CD8-positive, alpha-beta memory T cell (primary cell): ENCODE results near the gene INAFM2. TPM values are rescaled to one million over a fixed set of nuclear protein-coding genes. Genes with fewer than 3 reads are reported as not detected.

Experiments
- CTCF ChIA-PET: fragments of 350-600 bp; sonication (Branson Sonifier 250); formaldehyde crosslinking; loops from one replicate; lab custom pipeline; 2021; ENCODE audit warnings: antibody characterized with exemption; lab: Charles Lee
- POLR2A ChIA-PET: fragments of 350-600 bp; sonication (Branson Sonifier 250); formaldehyde crosslinking; loops from one replicate; lab custom pipeline; 2021; ENCODE audit warnings: antibody characterized with exemption; lab: Charles Lee
- DNase-seq, 5 donors: peaks; one replicate each; pipeline versions ENCODE4 v3.0.0 to v3.0.0-alpha.2; 2020 to 2022; ENCODE audit warnings: mixed read lengths in 1 of 5
- H3K27ac ChIP-seq: one replicate; pipeline ENCODE4 v1.7.0; 2013; ENCODE audit warnings: low read depth, mild to moderate bottlenecking, low read length, moderate library complexity
- H3K27me3 ChIP-seq: 2 replicates; pipeline ENCODE4 v1.7.0; 2013; ENCODE audit warnings: low read length, mild to moderate bottlenecking; ENCODE audit not compliant: insufficient read depth, poor library complexity, severe bottlenecking
- H3K36me3 ChIP-seq: 2 replicates; pipeline ENCODE4 v1.7.0; 2013; ENCODE audit warnings: mild to moderate bottlenecking, low read length, moderate library complexity; ENCODE audit not compliant: insufficient read depth
- H3K4me1 ChIP-seq: 2 replicates; pipeline ENCODE4 v1.7.0; 2013; ENCODE audit warnings: mild to moderate bottlenecking, low read length, moderate library complexity; ENCODE audit not compliant: insufficient read depth
- H3K4me3 ChIP-seq: 2 replicates; pipeline ENCODE4 v1.7.0; 2013; ENCODE audit warnings: mild to moderate bottlenecking, low read length
- H3K9me3 ChIP-seq: 2 replicates; pipeline ENCODE4 v1.7.0; 2013; ENCODE audit warnings: mild to moderate bottlenecking, low read length
- H3K27ac Mint-ChIP-seq, 8 donors: one replicate each; pipeline ENCODE4 v1.8.0; 2020 to 2021; ENCODE audit warnings: mixed read lengths in 8 of 8, mild to moderate bottlenecking in 6 of 8, inconsistent platforms in 3 of 8, moderate library complexity in 3 of 8
- H3K27me3 Mint-ChIP-seq, 2 donors: one replicate each; pipeline ENCODE4 v1.8.0; 2020 to 2021; ENCODE audit warnings: mixed read lengths in 2 of 2, mild to moderate bottlenecking in 1 of 2, moderate library complexity in 1 of 2
- H3K36me3 Mint-ChIP-seq, 3 donors: one replicate each; pipeline ENCODE4 v1.8.0; 2020 to 2021; ENCODE audit warnings: mixed read lengths in 3 of 3, inconsistent platforms in 1 of 3, mild to moderate bottlenecking in 1 of 3
- H3K4me1 Mint-ChIP-seq, 3 donors: one replicate each; pipeline ENCODE4 v1.8.0; 2020 to 2021; ENCODE audit warnings: mixed read lengths in 3 of 3, inconsistent platforms in 1 of 3, mild to moderate bottlenecking in 1 of 3
- H3K4me3 Mint-ChIP-seq, 7 donors: one replicate each; pipeline ENCODE4 v1.8.0; 2020 to 2021; ENCODE audit warnings: mixed read lengths in 7 of 7, mild to moderate bottlenecking in 6 of 7, moderate library complexity in 4 of 7, inconsistent platforms in 2 of 7
- H3K9me3 Mint-ChIP-seq, 5 donors: one replicate each; pipeline ENCODE4 v1.8.0; 2020 to 2022; ENCODE audit warnings: mixed read lengths in 5 of 5, mild to moderate bottlenecking in 3 of 5, moderate library complexity in 2 of 5, inconsistent platforms in 1 of 5
- polyA plus RNA-seq: library from polyadenylated mRNA; unstranded; fragments of 300-500 nt; fragmentation: Illumina TruSeq; gene quantifications from one replicate; pipeline ENCODE4 v1.2.3, GENCODE V29; 2021
- total RNA-seq, 2 experiments: library from RNA; stranded (reverse); gene quantifications; one replicate each; pipeline ENCODE4 v1.2.3, GENCODE V29; 2021

Gene INAFM2
- total and polyA plus RNA-seq, 3 experiments from 2014 or later: 2.7 to 15.3 (median 13.5) TPM

GRCh38 chr15:40283615-40284300 is 39.7 kb upstream of the INAFM2 start:
- CTCF ChIA-PET: interaction anchor here (0.8 to 3.7 kb wide), 11 partner anchors 10 to 86 kb away, joined by 3 to 31 read pairs (median 6); partner anchors contain the start of genes INAFM2 and PLCB2
- H3K4me3 Mint-ChIP-seq: peak overlapping the region in 4 of 7 donors; percentile 52 to 80 (median 54)
- peaks cover 7 to 21% of the 10 kb centered on the region in 2 donors for H3K27me3 Mint-ChIP-seq

GRCh38 chr15:40285151-40285550 is 38.3 kb upstream of the INAFM2 start:
- Histone ChIP-seq H3K27me3 (peaks cover 11% of the 10 kb centered on the region), H3K4me1 (no peaks in the 10 kb centered on the region), H3K36me3 (peaks cover 4% of the 10 kb centered on the region), H3K4me3 (no peak overlapping the region), H3K27ac (no peak overlapping the region), H3K9me3 (no peaks in the 10 kb centered on the region)
- Mint-ChIP-seq H3K4me3 (peak overlapping the region in 2 of 7 donors; percentile 23 to 42), H3K4me1 (peaks cover 0 to 3% (median 0%) of the 10 kb centered on the region in 3 donors), H3K36me3 (peaks cover 0 to 30% (median 2%) of the 10 kb centered on the region in 3 donors), H3K27me3 (peaks cover 2 to 12% of the 10 kb centered on the region in 2 donors), H3K9me3 (no peaks in the 10 kb centered on the region), H3K27ac (peak overlapping the region in 1 of 8 donors; percentile 7)
- POLR2A ChIA-PET: interaction anchor here (0.5 kb wide), 1 partner anchor 55 kb away, joined by 4 read pairs; no protein-coding TSS in a partner anchor
- CTCF ChIA-PET: interaction anchor here (1.1 to 3.5 kb wide), 6 partner anchors 12 to 59 kb away, joined by 3 to 15 read pairs (median 4); partner anchors contain the start of gene PLCB2
- DNase-seq: no peak

More at GRCh38 chr15:40283615-40284300, 39.7 kb upstream of the INAFM2 start:
- Histone ChIP-seq H3K36me3 (no peaks in the 10 kb centered on the region), H3K27ac (no peak overlapping the region), H3K9me3 (no peaks in the 10 kb centered on the region), H3K4me3 (no peak overlapping the region), H3K27me3 (peaks cover 17% of the 10 kb centered on the region), H3K4me1 (peaks cover 6% of the 10 kb centered on the region)
- Mint-ChIP-seq H3K9me3 (no peaks in the 10 kb centered on the region), H3K27ac (peak overlapping the region in 2 of 8 donors; percentile 26 to 85), H3K4me1 (peaks cover 0 to 9% (median 0%) of the 10 kb centered on the region in 3 donors), H3K36me3 (peaks cover 0 to 18% (median 0%) of the 10 kb centered on the region in 3 donors)
- DNase-seq: no peak
- POLR2A ChIA-PET: interaction anchor here (1.0 to 1.8 kb wide), 3 partner anchors 24 to 45 kb away, joined by 3 to 8 read pairs (median 4); partner anchors contain the start of gene PLCB2

- Histone ChIP-seq H3K4me3 (no peak overlapping the region), H3K27me3 (peaks cover 7% of the 10 kb centered on the region), H3K9me3 (no peaks in the 10 kb centered on the region), H3K4me1 (no peaks in the 10 kb centered on the region), H3K27ac (no peak overlapping the region), H3K36me3 (peaks cover 4% of the 10 kb centered on the region)
- POLR2A ChIA-PET: interaction anchor here (0.5 kb wide), 1 partner anchor 56 kb away, joined by 4 read pairs; no protein-coding TSS in a partner anchor
- no peak for DNase-seq
- H3K27me3 Mint-ChIP-seq: peaks cover 0 to 7% of the 10 kb centered on the region in 2 donors
- CTCF ChIA-PET: interaction anchor here (1.1 to 3.5 kb wide), 7 partner anchors 12 to 59 kb away, joined by 3 to 15 read pairs (median 4); partner anchors contain the start of gene PLCB2
- peaks cover 0 to 3% (median 0%) of the 10 kb centered on the region in 3 donors for H3K4me1 Mint-ChIP-seq
- no peak overlapping the region for H3K4me3 Mint-ChIP-seq
- no peaks in the 10 kb centered on the region for H3K9me3 Mint-ChIP-seq
- peak overlapping the region in 1 of 8 donors; percentile 7 for H3K27ac Mint-ChIP-seq
- peaks cover 0 to 34% (median 2%) of the 10 kb centered on the region in 3 donors for H3K36me3 Mint-ChIP-seq
Observed at GRCh38 chr15:40285554-40286011, 37.9 kb upstream of the INAFM2 start.

DNA sequence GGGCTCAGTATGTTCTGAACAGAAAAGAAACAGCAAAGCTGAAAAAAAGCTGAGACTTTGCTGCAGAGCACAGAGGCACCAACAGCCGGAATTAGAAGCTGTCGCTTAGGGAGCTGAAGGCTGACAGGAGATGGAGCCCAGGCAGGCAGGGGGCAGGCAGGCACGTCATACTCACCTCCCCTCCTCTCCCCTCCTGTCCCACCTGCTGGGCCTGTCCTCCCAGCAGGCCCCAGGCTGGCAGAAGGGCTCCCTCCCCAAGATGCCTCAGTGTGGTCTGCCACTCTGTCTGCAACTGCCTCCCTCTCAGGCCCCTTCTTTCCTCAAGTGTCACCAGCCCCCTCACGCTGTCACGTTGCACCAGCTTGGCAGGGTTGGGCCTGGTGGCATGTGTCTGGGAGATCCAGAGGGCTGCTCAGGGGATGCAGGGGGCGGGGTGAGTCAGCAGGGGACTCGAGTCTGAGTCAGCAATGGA is 37.4 kb upstream of the INAFM2 start:
- peak overlapping the region in 2 of 8 donors; percentile 33 to 60 for H3K27ac Mint-ChIP-seq
- Histone ChIP-seq H3K27me3 (peaks cover 2% of the 10 kb centered on the region), H3K27ac (no peak overlapping the region), H3K4me1 (no peaks in the 10 kb centered on the region), H3K36me3 (peaks cover 4% of the 10 kb centered on the region), H3K4me3 (no peak overlapping the region), H3K9me3 (no peaks in the 10 kb centered on the region)
- H3K4me1 Mint-ChIP-seq: peaks cover 0 to 3% (median 0%) of the 10 kb centered on the region in 3 donors
- peaks cover 0 to 2% of the 10 kb centered on the region in 2 donors for H3K27me3 Mint-ChIP-seq
- no peaks in the 10 kb centered on the region for H3K9me3 Mint-ChIP-seq
- peaks cover 0 to 35% (median 2%) of the 10 kb centered on the region in 3 donors for H3K36me3 Mint-ChIP-seq
- no peak for DNase-seq
- ChIA-PET POLR2A (no interaction called here), CTCF (interaction anchor here (1.2 to 1.7 kb wide), 4 partner anchors 13 to 51 kb away, joined by 3 to 8 read pairs (median 4); no protein-coding TSS in a partner anchor)
- no peak overlapping the region for H3K4me3 Mint-ChIP-seq

DNA sequence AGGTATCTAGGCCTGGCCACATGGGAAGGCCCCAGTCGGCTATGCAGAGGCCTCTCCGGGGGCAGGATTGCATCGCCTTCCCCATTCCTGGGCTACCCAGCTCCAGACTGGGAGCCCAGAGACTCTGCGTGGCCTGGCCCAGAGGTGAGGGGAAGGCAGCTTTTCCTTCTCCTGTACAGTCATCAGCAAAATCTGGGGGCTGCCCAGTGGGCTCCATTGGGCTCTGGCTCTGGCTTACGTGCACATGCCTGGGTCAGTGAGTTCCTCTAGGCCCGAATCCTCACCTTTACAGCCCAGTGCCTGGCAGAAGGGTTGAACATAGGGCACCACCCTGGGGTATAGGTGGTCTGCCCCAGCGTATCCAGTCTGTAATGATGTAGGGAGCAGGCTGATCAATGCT is 36.7 kb upstream of the INAFM2 start:
- ChIA-PET POLR2A (no interaction called here), CTCF (interaction anchor here (1.2 kb wide), 1 partner anchor 49 kb away, joined by 3 read pairs; no protein-coding TSS in a partner anchor)
- peaks cover 4% of the 10 kb centered on the region for H3K36me3 ChIP-seq
- Mint-ChIP-seq H3K4me3 (no peak overlapping the region), H3K36me3 (peaks cover 0 to 35% (median 2%) of the 10 kb centered on the region in 3 donors), H3K27ac (peak overlapping the region in 1 of 8 donors; percentile 36), H3K4me1 (peaks cover 0 to 3% (median 0%) of the 10 kb centered on the region in 3 donors), H3K27me3 (no peaks in the 10 kb centered on the region), H3K9me3 (no peaks in the 10 kb centered on the region)
- no peak overlapping the region for H3K4me3 ChIP-seq
- H3K4me1 ChIP-seq: no peaks in the 10 kb centered on the region
- no peak for DNase-seq
- no peak overlapping the region for H3K27ac ChIP-seq
- H3K9me3 ChIP-seq: no peaks in the 10 kb centered on the region
- no peaks in the 10 kb centered on the region for H3K27me3 ChIP-seq

DNA sequence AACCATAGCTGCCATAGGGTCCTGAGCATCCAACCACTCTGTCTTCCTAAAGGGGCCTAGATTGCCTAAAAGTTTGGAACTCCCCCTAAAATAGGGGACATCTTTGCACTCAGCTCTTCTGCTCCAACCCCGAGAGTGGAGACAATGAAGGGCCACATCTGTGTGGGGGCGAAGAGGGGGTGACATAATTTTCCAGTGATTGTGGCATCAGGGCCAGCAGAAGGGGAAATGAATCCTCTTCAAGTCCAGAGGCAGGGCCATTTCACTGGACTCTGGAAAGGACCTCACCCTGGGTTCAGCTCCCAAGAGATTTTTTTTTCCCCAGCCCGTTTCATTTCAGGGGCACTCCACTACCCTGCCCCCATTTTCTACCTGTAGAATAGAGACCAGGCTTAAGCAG is 36.0 kb upstream of the INAFM2 start:
- H3K27me3 Mint-ChIP-seq: no peaks in the 10 kb centered on the region
- no peaks in the 10 kb centered on the region for H3K9me3 Mint-ChIP-seq
- Histone ChIP-seq H3K4me3 (no peak overlapping the region), H3K27me3 (no peaks in the 10 kb centered on the region), H3K4me1 (no peaks in the 10 kb centered on the region), H3K27ac (no peak overlapping the region), H3K36me3 (peaks cover 7% of the 10 kb centered on the region), H3K9me3 (no peaks in the 10 kb centered on the region)
- no peak for DNase-seq
- H3K4me3 Mint-ChIP-seq: peak overlapping the region in 1 of 7 donors; percentile 19
- peaks cover 0 to 3% (median 0%) of the 10 kb centered on the region in 3 donors for H3K4me1 Mint-ChIP-seq
- peaks cover 0 to 41% (median 2%) of the 10 kb centered on the region in 3 donors for H3K36me3 Mint-ChIP-seq
- ChIA-PET POLR2A (no interaction called here), CTCF (no interaction called here)
- H3K27ac Mint-ChIP-seq: peak overlapping the region in 2 of 8 donors; percentile 35 to 36

GRCh38 chr15:40287968-40288367 is 35.5 kb upstream of the INAFM2 start:
- POLR2A ChIA-PET: no interaction called here
- Histone ChIP-seq H3K4me1 (no peaks in the 10 kb centered on the region), H3K4me3 (no peak overlapping the region), H3K27me3 (no peaks in the 10 kb centered on the region), H3K27ac (no peak overlapping the region), H3K36me3 (peaks cover 7% of the 10 kb centered on the region), H3K9me3 (no peaks in the 10 kb centered on the region)
- no peak overlapping the region for H3K4me3 Mint-ChIP-seq
- peaks cover 0 to 3% (median 0%) of the 10 kb centered on the region in 3 donors for H3K4me1 Mint-ChIP-seq
- no peaks in the 10 kb centered on the region for H3K27me3 Mint-ChIP-seq
- CTCF ChIA-PET: interaction anchor here (2.0 to 2.4 kb wide), 2 partner anchors 13 to 19 kb away, joined by 7 to 10 read pairs; partner anchors contain the start of gene PLCB2
- H3K36me3 Mint-ChIP-seq: peaks cover 0 to 46% (median 2%) of the 10 kb centered on the region in 3 donors
- DNase-seq: no peak
- no peak overlapping the region for H3K27ac Mint-ChIP-seq
- H3K9me3 Mint-ChIP-seq: no peaks in the 10 kb centered on the region
